Esophagus muscularis mucosa (tissue), 4 donors: ENCODE data around the gene RPN1.

Experiments used
- CTCF ChIP-seq, 3 experiments: fragments of 200-600 bp in 2 of 3; fragments of 450-650 bp in 1 of 3; sonication (generic) in 2 of 3; IDR thresholded peaks; one replicate each; pipeline ENCODE4 v1.5.1; 2017 to 2019; ENCODE audit warnings: antibody characterized with exemption in 3 of 3, mild to moderate bottlenecking in 2 of 3, moderate library complexity in 1 of 3
- EP300 ChIP-seq: sonication (generic); formaldehyde crosslinking; IDR thresholded peaks from one replicate; pipeline ENCODE4 v1.6.1; 2017; ENCODE audit warnings: antibody characterized with exemption
- POLR2A ChIP-seq: fragments of 450-650 bp; IDR thresholded peaks from one replicate; pipeline ENCODE4 v1.6.1; 2017; ENCODE audit warnings: antibody characterized with exemption, moderate library complexity, mild to moderate bottlenecking, low read depth
- POLR2AphosphoS5 ChIP-seq, 2 donors: sonication (generic); formaldehyde crosslinking; IDR thresholded peaks; one replicate each; pipeline ENCODE4 v1.6.1; 2017; ENCODE audit warnings: antibody characterized with exemption in 2 of 2

GRCh38 chr3:128621234-128621633, 29.4 kb downstream of the RPN1 start:
- TF ChIP-seq POLR2AphosphoS5 (IDR thresholded peaks at IDR 0.05) (no peak), POLR2A (no peak), EP300 (no peak), CTCF (IDR thresholded peaks at IDR 0.05) (no peak)
